ENCODE measurements around the gene SAT1.

- TF ChIP-seq CTCF (conservative IDR thresholded peaks at IDR 0.05) = no peak
- TF ChIP-seq ZFX (IDR thresholded peaks at IDR 0.05) = no peak
Measured at GRCh38 chrX:23765868-23766267, 17.1 kb upstream of the SAT1 start.
